HepG2 (cell line): Measurements from ENCODE around the gene TXNL4A. TPM values are rescaled to one million over a fixed set of nuclear protein-coding genes. Genes with fewer than 3 reads are reported as not detected.
A peak's percentile ranks its signal among the peaks of the same experiment; 100 is the strongest.

Source experiments
- ATAC-seq: fragments of 200-7000 bp; cut with Tn5 transposase; 3 replicates; pipeline ENCODE4 v1.9.1; 2020; ENCODE audit warnings: mild to moderate bottlenecking, moderate library complexity
- Bru-seq: library from RNA; stranded (reverse); fragments of 400-500 nt; gene quantifications from one replicate; lab custom pipeline; 2021; lab: Mats Ljungman, UMichigan
- BruChase-seq, 2 experiments: library from RNA; stranded (reverse); fragments of 400-500 nt; gene quantifications; one replicate each; lab custom pipeline; 2021; lab: Mats Ljungman, UMichigan
- BruUV-seq: library from RNA; stranded (reverse); fragments of 400-500 nt; replicated peaks from 2 replicates; lab custom pipeline; 2021; lab: Mats Ljungman, UMichigan
- CTCF ChIA-PET: fragments of 300-600 bp; formaldehyde crosslinking; extraction: SDS; loops from one replicate; lab custom pipeline; 2021; ENCODE audit warnings: low total read pairs, inconsistent platforms, low intra/inter-chr PET ratio; lab: Yijun Ruan, JAX
- POLR2A ChIA-PET: fragments of 350-600 bp; sonication (Branson Sonifier 250); formaldehyde crosslinking; loops from one replicate; lab custom pipeline; 2020; ENCODE audit warnings: antibody characterized with exemption, inconsistent platforms; lab: Yijun Ruan, JAX
- DNase-seq: peaks from one replicate; pipeline ENCODE4 v3.0.0-alpha.2; 2015; ENCODE audit warnings: low spot score
- FAIRE-seq: peaks from 3 replicates; lab custom pipeline; 2011; peaks lifted over from hg19 to GRCh38; lab: Jason Lieb, UNC
- H2AFZ ChIP-seq: one replicate; pipeline ENCODE4 v1.6.1; 2011; ENCODE audit warnings: low read length, inconsistent platforms
- H3K27ac ChIP-seq: fragments of 300-600 bp; 3 replicates; pipeline ENCODE4 v1.8.0; 2011; ENCODE audit warnings: mixed run types, mild to moderate bottlenecking, mixed read lengths, low read length, inconsistent platforms; ENCODE audit not compliant: insufficient read depth; ENCODE audit errors: extremely low read length
- H3K27me3 ChIP-seq, 2 experiments: fragments of 200-600 bp in 1 of 2; 2 replicates in 1 of 2; 3 replicates in 1 of 2; pipeline versions ENCODE4 v1.6.0 to v1.8.0; 2011; ENCODE audit warnings: low read length in 2 of 2, mild to moderate bottlenecking in 2 of 2, moderate library complexity in 2 of 2, inconsistent platforms in 1 of 2; ENCODE audit not compliant: insufficient read depth in 2 of 2, control insufficient read depth in 1 of 2
- H3K36me3 ChIP-seq, 2 experiments: fragments of 200-600 bp in 1 of 2; replicated peaks in 1 of 2; 2 replicates in 1 of 2; 3 replicates in 1 of 2; pipeline versions ENCODE4 v1.5.1 to v1.8.0; 2011; ENCODE audit warnings: low read length in 2 of 2, inconsistent platforms in 1 of 2; ENCODE audit not compliant: insufficient read depth in 2 of 2, control insufficient read depth in 1 of 2
- H3K4me1 ChIP-seq: 2 replicates; pipeline ENCODE4 v1.5.1; 2012; ENCODE audit warnings: low read length, inconsistent platforms; ENCODE audit not compliant: insufficient read depth
- H3K4me2 ChIP-seq: 2 replicates; pipeline ENCODE4 v1.6.0; 2011; ENCODE audit warnings: low read depth, low read length, inconsistent platforms
- H3K4me3 ChIP-seq, 3 experiments: fragments of 200-600 bp in 1 of 3; sonication (generic), shearing (Covaris generic) in 1 of 3; replicated peaks in 1 of 3; 2 replicates each; pipeline ENCODE4 v1.5.1; 2011 to 2016; ENCODE audit warnings: low read length in 3 of 3, inconsistent platforms in 2 of 3, low read depth in 2 of 3, mild to moderate bottlenecking in 2 of 3, control low read depth in 1 of 3, mixed read lengths in 1 of 3; ENCODE audit not compliant: insufficient read depth in 1 of 3
- H3K79me2 ChIP-seq: one replicate; pipeline ENCODE4 v1.6.1; 2011; ENCODE audit warnings: low read length, inconsistent platforms; ENCODE audit not compliant: insufficient read depth
- H3K9ac ChIP-seq: 2 replicates; pipeline ENCODE4 v1.6.0; 2011; ENCODE audit warnings: mild to moderate bottlenecking, low read depth, low read length, inconsistent platforms; ENCODE audit not compliant: insufficient read depth
- H3K9me3 ChIP-seq: 2 replicates; pipeline ENCODE4 v1.5.1; 2012; ENCODE audit warnings: mild to moderate bottlenecking, low read length
- H4K20me1 ChIP-seq: 2 replicates; pipeline ENCODE4 v1.6.0; 2011; ENCODE audit warnings: inconsistent platforms, mild to moderate bottlenecking, low read length, moderate library complexity; ENCODE audit not compliant: insufficient read depth
- ARNTL ChIP-seq: sonication (generic); formaldehyde crosslinking; IDR thresholded peaks from 2 replicates; pipeline ENCODE4 v1.4.0; 2020; ENCODE audit warnings: mild to moderate bottlenecking, missing genetic modification reagents
- DMAP1 ChIP-seq: IDR thresholded peaks from 2 replicates; pipeline ENCODE4 v1.6.1; 2016
- JDP2 ChIP-seq: sonication (generic); formaldehyde crosslinking; IDR thresholded peaks from 2 replicates; pipeline ENCODE4 v1.8.1; 2022; ENCODE audit warnings: missing genetic modification reagents, borderline replicate concordance
- MAFK ChIP-seq, 2 experiments: IDR thresholded peaks in 1 of 2; conservative IDR thresholded peaks in 1 of 2; 2 replicates each; pipeline ENCODE4 v1.6.1; 2011; ENCODE audit warnings: improper control_type of control experiment in 2 of 2, low read length in 2 of 2
- RARA ChIP-seq: IDR thresholded peaks from 2 replicates; pipeline ENCODE4 v1.6.1; 2016; ENCODE audit warnings: missing genetic modification reagents, missing compliant biosample characterization
- ZNF10 ChIP-seq: sonication (generic); formaldehyde crosslinking; IDR thresholded peaks from 2 replicates; pipeline ENCODE4 v1.4.0; 2020; ENCODE audit warnings: mild to moderate bottlenecking, low read depth, missing genetic modification reagents, borderline replicate concordance
- ZNF713 ChIP-seq: sonication (generic); formaldehyde crosslinking; IDR thresholded peaks from 2 replicates; pipeline ENCODE4 v1.4.0; 2020; ENCODE audit warnings: mild to moderate bottlenecking, missing genetic modification reagents
- WGBS: methylation state at CpG from one replicate; pipeline ENCODE4 v1.1.6; 2017; ENCODE audit warnings: low lambda C conversion rate; 5-methylcytosine and 5-hydroxymethylcytosine counted together
- in situ Hi-C: cut with HindIII; loops from 2 replicates; pipeline ENCODE4 v1.10.0; 2017; ENCODE audit warnings: low pct_unique_long_range_greater_than_20kb; ENCODE audit not compliant: extremely low pct_ligation_motif_present
- intact Hi-C: fragments of 100-400 bp; cut with micrococcal nuclease; formaldehyde crosslinking; loops from one replicate; pipeline ENCODE4 v1.10.0; 2022; ENCODE audit not compliant: unreplicated experiment
- long read RNA-seq, 2 experiments: library from RNA in 1 of 2; library from polyadenylated mRNA in 1 of 2; stranded (forward) in 1 of 2; unstranded in 1 of 2; transcript quantifications; one replicate each; pipeline ENCODE4 v2.0.0, GENCODE V29; 2019 to 2022
- polyA minus RNA-seq, 3 experiments: library from RNA; depleted of rRNA, polyadenylated mRNA; stranded (reverse); fragments of >200 nt; gene quantifications; 2 replicates each; pipeline ENCODE4 v1.2.3, GENCODE V29; 2011; ENCODE audit warnings: low replicate concordance in 1 of 3
- polyA plus RNA-seq, 8 experiments: library from polyadenylated mRNA; depleted of rRNA in 3 of 8; stranded (reverse) in 7 of 8; unstranded in 1 of 8; fragments of >200 nt; fragmentation: Illumina TruSeq in 4 of 8; extraction: Trizol in 4 of 8; gene quantifications; 2 replicates each; pipeline versions ENCODE4 v1.2.1 to v1.2.3, GENCODE V29; 2011 to 2016; ENCODE audit warnings: low read depth in 4 of 8, missing spikeins in 1 of 8, mixed read lengths in 1 of 8; ENCODE audit not compliant: insufficient read depth in 1 of 8
- total RNA-seq, 5 experiments: library from RNA; depleted of rRNA; stranded (reverse); fragments of >200 nt; fragmentation: Illumina TruSeq; extraction: Trizol; gene quantifications; 2 replicates each; pipeline ENCODE4 v1.2.3, GENCODE V29; 2016; ENCODE audit warnings: low read depth in 1 of 5
- TF ChIP-seq, protein P1 (sequence below): IDR thresholded peaks from 2 replicates; pipeline ENCODE4 v1.6.1; 2016; ENCODE audit warnings: control low read depth
- TF ChIP-seq, protein P2 (sequence below): sonication (generic); formaldehyde crosslinking; IDR thresholded peaks from 2 replicates; pipeline ENCODE4 v1.4.0; 2020; ENCODE audit warnings: missing genetic modification reagents
- TF ChIP-seq, protein P3 (sequence below): sonication (generic); formaldehyde crosslinking; IDR thresholded peaks from 2 replicates; pipeline ENCODE4 v1.4.0; 2020; ENCODE audit warnings: mild to moderate bottlenecking, low read depth, missing genetic modification reagents

The TXNL4A gene, protein sequence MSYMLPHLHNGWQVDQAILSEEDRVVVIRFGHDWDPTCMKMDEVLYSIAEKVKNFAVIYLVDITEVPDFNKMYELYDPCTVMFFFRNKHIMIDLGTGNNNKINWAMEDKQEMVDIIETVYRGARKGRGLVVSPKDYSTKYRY
- total RNA-seq (2016; rRNA removed; fragmentation: Illumina TruSeq; extraction: Trizol) (192 and 202 TPM in 2 replicates), polyA plus RNA-seq (2011; rRNA removed) (135 and 172 TPM in 2 replicates), polyA minus RNA-seq (2011; rRNA and poly(A)+ RNA removed; ENCODE audit: low replicate concordance) (36.7 and 86.4 TPM in 2 replicates), Bru-seq, nascent RNA (percentile 76 among the genes with signal in this experiment), BruChase-seq, experiment 1, labeled RNA remaining after a 6-hour chase (percentile 78 among the genes with signal in this experiment), BruChase-seq, experiment 2, labeled RNA remaining after a 2-hour chase (percentile 77 among the genes with signal in this experiment)
- 596 and 716 TPM in 2 replicates for total RNA-seq (2016; cell fraction: cytosol; rRNA removed; fragmentation: Illumina TruSeq; extraction: Trizol; ENCODE audit: low read depth)
- total RNA-seq (2016; cell fraction: insoluble cytoplasmic fraction; rRNA removed; fragmentation: Illumina TruSeq; extraction: Trizol) = 185 and 204 TPM in 2 replicates
- total RNA-seq (2016; cell fraction: membrane; rRNA removed; fragmentation: Illumina TruSeq; extraction: Trizol) = 533 and 635 TPM in 2 replicates
- 56.2 and 79.7 TPM in 2 replicates for total RNA-seq (2016; cell fraction: nucleus; rRNA removed; fragmentation: Illumina TruSeq; extraction: Trizol)
- 131 and 145 TPM in 2 replicates for polyA plus RNA-seq (2011; cell fraction: cytosol; rRNA removed)
- polyA plus RNA-seq (2011; cell fraction: nucleus; rRNA removed) = 32.1 and 40.2 TPM in 2 replicates
- polyA plus RNA-seq (2012) = 123 and 145 TPM in 2 replicates
- 941 and 1,125 TPM in 2 replicates for polyA plus RNA-seq (2016; cell fraction: cytosol; fragmentation: Illumina TruSeq; extraction: Trizol; ENCODE audit: low read depth)
- polyA plus RNA-seq (2016; cell fraction: insoluble cytoplasmic fraction; fragmentation: Illumina TruSeq; extraction: Trizol; ENCODE audit: low read depth) = 223 and 229 TPM in 2 replicates
- polyA plus RNA-seq (2016; cell fraction: membrane; fragmentation: Illumina TruSeq; extraction: Trizol; ENCODE audit: low read depth) = 563 and 676 TPM in 2 replicates
- 165 and 194 TPM in 2 replicates for polyA plus RNA-seq (2016; cell fraction: nucleus; fragmentation: Illumina TruSeq; extraction: Trizol; ENCODE audit: insufficient read depth, low read depth)
- 44.1 and 45.4 TPM in 2 replicates for polyA minus RNA-seq (2011; cell fraction: cytosol; rRNA and poly(A)+ RNA removed)
- 14.9 and 19.2 TPM in 2 replicates for polyA minus RNA-seq (2011; cell fraction: nucleus; rRNA and poly(A)+ RNA removed)
- long read RNA-seq, experiment 1, transcript TXNL4A-203 (3 exons, 1,185 nt) = minor isoform, 10 of 62 reads
- long read RNA-seq, experiment 1, transcript TXNL4A-201 (3 exons, 3,504 nt) = major isoform, 44 of 62 reads
- long read RNA-seq, experiment 1, partial matches to known transcripts = 1 of 62 reads
- long read RNA-seq, experiment 1, other reads (novel, unspliced or antisense) = 4 of 62 reads
- long read RNA-seq, experiment 2, transcript TXNL4A-208 (2 exons, 752 nt) = minor isoform, 14 of 380 reads
- long read RNA-seq, experiment 2, transcript TXNL4A-211 (2 exons, 611 nt) = minor isoform, 15 of 380 reads
- long read RNA-seq, experiment 2, transcript TXNL4A-201 (3 exons, 3,504 nt) = major isoform, 289 of 380 reads
- long read RNA-seq, experiment 2, partial matches to known transcripts = 8 of 380 reads
- long read RNA-seq, experiment 2, other reads (novel, unspliced or antisense) = 47 of 380 reads

DNA sequence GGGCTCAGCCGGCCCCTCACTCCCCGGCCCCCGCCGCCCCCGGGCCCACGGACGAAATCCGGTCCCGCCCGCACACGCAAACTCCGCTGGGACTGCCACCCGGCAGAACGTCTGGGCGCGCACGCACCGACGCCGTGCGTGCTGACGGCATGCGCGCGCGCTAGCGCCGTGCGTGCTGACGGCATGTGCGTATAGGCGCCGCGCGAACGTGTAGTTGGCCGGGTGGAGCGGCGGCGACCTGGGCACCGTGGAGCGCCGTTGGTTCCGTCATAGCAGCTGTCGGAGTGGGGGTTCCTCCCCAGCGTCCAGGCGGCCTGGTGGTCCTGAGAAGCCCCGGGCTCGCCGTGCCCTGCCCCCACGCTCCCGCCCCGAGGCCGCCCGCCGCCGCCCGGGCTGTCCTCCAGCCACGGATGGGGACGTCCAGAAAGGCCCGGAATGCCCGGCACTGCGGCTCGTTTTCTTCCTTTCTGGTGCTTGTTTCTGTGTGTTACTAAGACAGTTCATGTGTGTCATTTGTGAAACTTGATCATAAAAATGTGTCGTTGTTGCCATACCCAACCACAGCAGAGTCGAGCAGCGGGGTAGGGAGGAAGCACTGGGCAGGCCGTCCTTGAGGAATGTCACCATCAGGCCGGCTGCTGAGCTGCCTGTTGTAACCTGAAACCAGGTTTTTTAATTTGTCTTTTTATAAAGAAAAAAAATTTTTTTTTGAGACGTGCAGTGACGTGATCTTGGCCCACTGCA lies at the start of gene TXNL4A:
TXNL4A (minus strand) TSS at position 113 of the 744 bp plus-strand sequence. CDS start 171 bp downstream, outside the sequence.
- Histone ChIP-seq H4K20me1 (peaks cover 27% of the 10 kb centered on the region), H3K9ac (peak within 1 kb of the TSS; percentile 92), H3K4me3 (peak within 1 kb of the TSS; percentile 84 to 96 (median 85)), H3K9me3 (no peaks in the 10 kb centered on the region), H3K79me2 (peaks cover 48% of the 10 kb centered on the region), H3K27me3 (no peaks in the 10 kb centered on the region; a peak in 1 of 5 replicates), H3K4me1 (peaks cover 51% of the 10 kb centered on the region), H2AFZ (no peak within 1 kb of the TSS), H3K4me2 (peak within 1 kb of the TSS; percentile 97), H3K27ac (peak within 1 kb of the TSS; percentile 85), H3K36me3 (peaks cover 3 to 13% of the 10 kb centered on the region in 2 experiments; a peak in 4 of 5 replicates)
- in situ Hi-C loops (loop anchor here (5.0 kb wide), 1 partner anchor 44 kb away; the partner anchor contains the start of gene RBFA), intact Hi-C loops (loop anchor here (1.0 to 2.0 kb wide), 4 partner anchors 38 to 116 kb away; partner anchors contain the start of genes RBFA and SLC66A2)
- TSS peak; percentile 88 for BruUV-seq
- ATAC-seq (peak; percentile 95), DNase-seq (peak; percentile 69), FAIRE-seq (peak; percentile 58)
- ChIA-PET CTCF (interaction anchor here (2.1 kb wide), 1 partner anchor 54 kb away, joined by 8 read pairs; no protein-coding TSS in a partner anchor), POLR2A (interaction anchor here (0.7 to 6.1 kb wide), 8 partner anchors 21 to 120 kb away, joined by 3 to 45 read pairs (median 6); partner anchors contain the start of genes ADNP2, HSBP1L1 and RBFA)
- 0% methylated on average over 11 of the region's 71 CpGs for WGBS
- TF ChIP-seq JDP2 (CRISPR knock-in tag) = no peak
- 0 out of 2 replicates have a peak, but pooled peaks have one; percentile 61 for TF ChIP-seq ZNF713 (CRISPR knock-in tag)
- no peak for TF ChIP-seq MAFK (conservative IDR thresholded peaks at IDR 0.05 in 1 of 2, IDR thresholded peaks at IDR 0.05 in 1 of 2; ENCODE audit: low read length in 2 of 2)
- no peak for TF ChIP-seq RARA (CRISPR knock-in tag)
- TF ChIP-seq ARNTL = 0 out of 2 replicates have a peak, but pooled peaks have one; percentile 44
- TF ChIP-seq, protein P1, sequence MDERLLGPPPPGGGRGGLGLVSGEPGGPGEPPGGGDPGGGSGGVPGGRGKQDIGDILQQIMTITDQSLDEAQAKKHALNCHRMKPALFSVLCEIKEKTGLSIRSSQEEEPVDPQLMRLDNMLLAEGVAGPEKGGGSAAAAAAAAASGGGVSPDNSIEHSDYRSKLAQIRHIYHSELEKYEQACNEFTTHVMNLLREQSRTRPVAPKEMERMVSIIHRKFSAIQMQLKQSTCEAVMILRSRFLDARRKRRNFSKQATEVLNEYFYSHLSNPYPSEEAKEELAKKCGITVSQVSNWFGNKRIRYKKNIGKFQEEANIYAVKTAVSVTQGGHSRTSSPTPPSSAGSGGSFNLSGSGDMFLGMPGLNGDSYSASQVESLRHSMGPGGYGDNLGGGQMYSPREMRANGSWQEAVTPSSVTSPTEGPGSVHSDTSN (CRISPR knock-in tag) = no peak
- TF ChIP-seq, protein P2, sequence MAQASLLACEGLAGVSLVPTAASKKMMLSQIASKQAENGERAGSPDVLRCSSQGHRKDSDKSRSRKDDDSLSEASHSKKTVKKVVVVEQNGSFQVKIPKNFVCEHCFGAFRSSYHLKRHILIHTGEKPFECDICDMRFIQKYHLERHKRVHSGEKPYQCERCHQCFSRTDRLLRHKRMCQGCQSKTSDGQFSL (CRISPR knock-in tag) = peak; percentile 72; the same call in 1 of the 2 replicates
- TF ChIP-seq, protein P3, sequence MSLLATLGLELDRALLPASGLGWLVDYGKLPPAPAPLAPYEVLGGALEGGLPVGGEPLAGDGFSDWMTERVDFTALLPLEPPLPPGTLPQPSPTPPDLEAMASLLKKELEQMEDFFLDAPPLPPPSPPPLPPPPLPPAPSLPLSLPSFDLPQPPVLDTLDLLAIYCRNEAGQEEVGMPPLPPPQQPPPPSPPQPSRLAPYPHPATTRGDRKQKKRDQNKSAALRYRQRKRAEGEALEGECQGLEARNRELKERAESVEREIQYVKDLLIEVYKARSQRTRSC = 0 out of 2 replicates have a peak, but pooled peaks have one; percentile 46
- TF ChIP-seq ZNF10 (CRISPR knock-in tag) = no peak; the same call in 1 of the 2 replicates
- TF ChIP-seq DMAP1 (CRISPR knock-in tag) = peak; percentile 83
